Measurements from ENCODE around the gene COL26A1.

DNA sequence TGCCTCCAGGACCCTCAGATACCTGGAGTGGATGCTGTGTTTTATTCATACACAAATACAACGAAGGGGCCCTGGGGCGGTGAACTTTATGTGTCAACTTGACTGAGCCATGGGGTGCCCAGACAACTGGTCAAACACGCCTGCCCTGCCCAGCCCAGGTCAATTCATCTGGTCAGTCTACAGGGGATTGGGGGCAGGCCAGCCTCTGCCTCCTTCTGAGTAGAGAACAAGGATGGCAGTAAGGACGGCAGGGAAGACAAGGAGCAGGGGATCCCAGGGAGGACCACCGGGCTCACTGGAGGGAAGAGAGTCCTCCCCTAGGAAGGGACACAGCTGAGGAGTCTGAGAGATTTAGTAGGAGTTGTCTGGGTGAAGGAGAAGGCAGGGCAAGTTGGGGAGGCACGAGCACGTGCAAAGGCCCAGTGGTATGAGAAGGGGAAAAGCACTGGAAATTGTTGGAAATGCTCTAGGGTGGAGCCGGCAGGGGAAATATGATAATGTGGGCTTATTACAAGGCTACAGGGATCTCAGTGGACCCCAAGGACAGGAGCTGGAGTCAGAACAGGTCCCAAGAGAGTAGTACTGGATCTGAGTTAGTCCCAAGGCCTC, 203.0 kb downstream of the COL26A1 start:
- TF ChIP-seq, protein P1, sequence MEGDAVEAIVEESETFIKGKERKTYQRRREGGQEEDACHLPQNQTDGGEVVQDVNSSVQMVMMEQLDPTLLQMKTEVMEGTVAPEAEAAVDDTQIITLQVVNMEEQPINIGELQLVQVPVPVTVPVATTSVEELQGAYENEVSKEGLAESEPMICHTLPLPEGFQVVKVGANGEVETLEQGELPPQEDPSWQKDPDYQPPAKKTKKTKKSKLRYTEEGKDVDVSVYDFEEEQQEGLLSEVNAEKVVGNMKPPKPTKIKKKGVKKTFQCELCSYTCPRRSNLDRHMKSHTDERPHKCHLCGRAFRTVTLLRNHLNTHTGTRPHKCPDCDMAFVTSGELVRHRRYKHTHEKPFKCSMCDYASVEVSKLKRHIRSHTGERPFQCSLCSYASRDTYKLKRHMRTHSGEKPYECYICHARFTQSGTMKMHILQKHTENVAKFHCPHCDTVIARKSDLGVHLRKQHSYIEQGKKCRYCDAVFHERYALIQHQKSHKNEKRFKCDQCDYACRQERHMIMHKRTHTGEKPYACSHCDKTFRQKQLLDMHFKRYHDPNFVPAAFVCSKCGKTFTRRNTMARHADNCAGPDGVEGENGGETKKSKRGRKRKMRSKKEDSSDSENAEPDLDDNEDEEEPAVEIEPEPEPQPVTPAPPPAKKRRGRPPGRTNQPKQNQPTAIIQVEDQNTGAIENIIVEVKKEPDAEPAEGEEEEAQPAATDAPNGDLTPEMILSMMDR (IDR thresholded peaks at IDR 0.05), result no peak
- no peak for TF ChIP-seq POLR2A (IDR thresholded peaks at IDR 0.05)

Data from lower leg skin (tissue), 3 donors.